GM21447 (cell line): ENCODE data around the gene AFTPH.
"Not testable (repeated sequence)": the region's sequence is repeated elsewhere in the genome, so short reads cannot be mapped to it uniquely, and the experiment has no call there.

ENCODE experiments used
- ATAC-seq: cut with Tn5 transposase; IDR thresholded peaks from one replicate; pipeline ENCODE4 v1.9.1; 2021; ENCODE audit not compliant: unreplicated experiment

Gene AFTPH

DNA sequence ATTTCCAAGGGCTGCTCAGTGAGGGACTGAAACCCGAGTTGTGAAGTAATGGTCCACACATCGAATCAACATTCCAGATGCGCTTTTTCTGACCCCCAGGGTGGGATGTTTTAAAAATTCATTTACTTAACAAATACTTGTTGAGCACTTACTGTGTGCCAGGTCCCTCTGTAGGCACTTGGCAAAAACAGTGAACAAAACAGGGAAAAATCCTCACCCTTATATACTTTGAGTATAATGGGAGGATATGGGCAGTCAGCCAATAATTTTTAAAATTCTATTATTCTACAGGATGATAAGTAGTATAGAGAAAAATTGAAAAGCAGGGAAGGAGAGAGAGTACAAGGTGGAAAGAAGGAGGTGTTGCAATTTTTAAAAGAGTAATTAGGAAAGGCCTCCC is 31.3 kb upstream of the AFTPH start:
- no peak for ATAC-seq

DNA sequence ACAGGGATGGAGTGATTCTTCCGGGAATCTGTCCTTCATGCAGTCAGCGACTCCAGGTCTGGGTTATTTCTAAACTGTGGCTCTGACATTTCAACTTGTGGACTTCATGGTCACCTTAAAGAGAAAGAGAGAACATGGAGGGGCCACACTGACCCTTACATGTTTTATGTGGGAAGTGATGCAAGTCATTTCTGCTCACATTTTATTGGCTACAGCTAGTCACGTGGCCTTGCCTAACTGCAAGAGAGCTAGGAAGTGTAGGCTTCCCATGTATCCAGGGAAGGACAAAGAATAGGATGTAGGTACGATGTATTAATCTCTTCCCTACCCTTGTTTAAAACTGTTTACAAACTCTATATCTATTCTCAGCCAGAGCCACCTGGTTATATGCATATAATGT is 30.3 kb upstream of the AFTPH start:
- ATAC-seq, result no peak

DNA sequence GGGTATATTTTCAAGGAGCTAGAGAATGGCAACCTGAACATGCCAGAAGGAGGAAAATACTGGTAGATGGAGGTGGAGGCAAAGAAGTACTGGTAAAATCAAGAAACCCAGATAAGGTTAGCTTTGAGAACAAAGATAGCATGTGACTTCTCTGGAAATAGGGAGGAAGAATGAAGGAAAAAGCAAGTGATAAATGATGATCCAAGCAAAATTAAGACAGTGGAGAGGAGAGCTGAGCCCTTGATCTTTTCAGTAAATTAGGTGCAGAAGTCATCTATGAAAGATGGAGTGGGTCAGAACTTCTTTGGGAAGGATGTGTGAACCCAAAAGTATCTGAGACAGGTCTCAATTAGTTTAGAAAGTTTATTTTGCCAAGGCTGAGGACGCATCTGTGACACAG is 25.7 kb upstream of the AFTPH start:
- ATAC-seq, result no peak

- no peak for ATAC-seq
These were observed 23.6 kb upstream of the AFTPH start for GRCh38 chr2:64500549-64500948.

- no peak for ATAC-seq
These were observed 22.2 kb upstream of the AFTPH start for GRCh38 chr2:64501946-64502345.

DNA sequence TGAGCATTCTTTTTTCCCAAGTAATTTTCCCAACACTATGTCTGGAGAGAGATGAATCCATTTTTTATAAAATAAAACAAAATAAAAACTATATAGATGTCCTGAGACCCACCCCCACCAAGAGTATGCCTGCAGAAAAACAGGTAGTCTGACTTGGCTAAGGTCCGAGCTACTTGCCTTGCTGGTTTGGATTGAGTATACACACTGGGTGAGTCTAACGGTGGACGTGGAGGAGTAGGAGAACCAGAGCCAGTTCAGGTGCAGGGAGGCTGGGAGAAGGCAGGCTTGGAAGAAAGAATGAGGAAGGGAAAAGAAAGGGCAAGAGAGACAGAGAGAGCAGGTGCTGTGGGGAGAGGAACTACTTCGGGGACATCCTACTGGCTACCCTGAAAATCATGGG is 21.3 kb upstream of the AFTPH start:
- no peak for ATAC-seq

- ATAC-seq, result no peak
These were observed 19.1 kb upstream of the AFTPH start for GRCh38 chr2:64504774-64505720.

- no peak for ATAC-seq
These were observed 17.4 kb upstream of the AFTPH start for GRCh38 chr2:64506686-64507085.

DNA sequence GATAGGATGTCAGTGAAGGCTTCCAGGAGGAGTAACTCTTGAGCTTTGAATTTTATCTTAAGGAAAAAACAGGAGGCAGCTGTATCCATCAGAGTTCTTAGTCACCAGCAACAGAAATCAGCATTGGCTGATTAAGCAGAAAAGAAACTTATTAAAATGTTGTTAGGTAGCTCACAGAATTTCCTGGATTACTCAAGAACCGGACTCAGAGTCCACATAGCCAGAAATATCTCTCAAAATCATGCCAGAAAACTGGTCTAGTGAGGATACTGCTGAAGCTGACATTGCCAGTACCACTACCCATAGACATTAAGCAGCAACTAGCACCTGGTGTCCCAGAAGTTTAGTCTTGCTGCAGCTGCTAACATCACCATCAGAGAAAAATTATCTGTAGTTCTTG is 10.1 kb upstream of the AFTPH start:
- no peak for ATAC-seq

GRCh38 chr2:64515086-64515485 is 9.0 kb upstream of the AFTPH start:
- no peak for ATAC-seq

- no peak for ATAC-seq
These were observed 7.2 kb upstream of the AFTPH start for GRCh38 chr2:64516651-64517510.

DNA sequence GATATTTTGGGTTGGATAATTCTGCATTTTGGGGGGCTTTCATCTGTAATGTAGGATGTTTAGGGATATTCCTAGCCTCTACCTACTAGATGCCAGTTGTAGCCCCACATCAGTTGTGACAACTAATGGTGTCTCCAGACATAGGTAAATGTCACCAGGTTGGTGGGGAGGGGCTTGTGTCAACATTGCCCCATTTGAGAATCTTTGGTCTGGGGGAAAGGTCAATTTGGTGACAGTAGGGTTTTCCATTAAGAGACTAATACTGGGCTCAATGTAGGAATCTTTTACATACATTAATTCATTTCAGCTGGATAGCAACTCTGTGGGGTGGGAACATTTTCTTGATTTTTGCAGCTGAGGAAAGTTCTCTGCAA is 6.6 kb upstream of the AFTPH start:
- no peak for ATAC-seq

GRCh38 chr2:64522843-64523428 is 1.2 kb upstream of the AFTPH start:
- ATAC-seq, result no peak

DNA sequence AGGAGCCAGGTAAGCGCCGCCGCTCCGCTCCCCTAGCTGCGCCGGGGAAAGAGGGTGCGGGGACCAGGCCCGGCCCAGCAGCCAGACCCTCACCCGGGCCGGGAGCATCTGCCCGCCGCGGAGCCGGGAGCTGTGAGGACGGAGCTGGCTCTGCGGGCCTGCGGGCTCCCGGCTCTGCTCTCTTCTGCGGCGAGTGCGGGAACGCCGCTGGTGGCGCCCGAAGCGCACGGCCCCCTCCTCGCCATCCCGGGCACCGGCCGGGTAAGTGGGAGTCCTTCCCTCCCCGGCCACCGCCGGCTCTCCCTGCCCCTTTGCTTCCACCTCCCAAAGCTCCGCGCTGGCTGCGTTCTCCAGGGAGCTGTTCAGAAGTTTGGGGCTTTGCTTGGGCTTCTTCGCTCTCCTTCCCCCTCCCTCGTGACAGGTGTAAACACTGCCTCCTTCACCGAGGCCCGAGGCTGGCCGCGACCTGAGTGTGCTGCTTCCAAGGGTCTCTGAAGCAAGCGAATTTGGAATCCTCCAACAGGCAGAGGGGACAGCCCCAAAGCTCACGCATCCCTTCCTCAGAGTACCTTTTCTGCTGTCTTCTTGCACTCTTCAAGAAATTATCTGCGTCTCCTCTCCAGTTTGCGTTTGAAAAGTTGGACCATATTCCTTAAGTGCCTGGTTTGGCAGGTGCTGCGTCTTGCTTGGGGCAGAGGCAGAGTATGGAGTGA is 632 bp downstream of the AFTPH start:
- ATAC-seq, result peak; percentile 15

DNA sequence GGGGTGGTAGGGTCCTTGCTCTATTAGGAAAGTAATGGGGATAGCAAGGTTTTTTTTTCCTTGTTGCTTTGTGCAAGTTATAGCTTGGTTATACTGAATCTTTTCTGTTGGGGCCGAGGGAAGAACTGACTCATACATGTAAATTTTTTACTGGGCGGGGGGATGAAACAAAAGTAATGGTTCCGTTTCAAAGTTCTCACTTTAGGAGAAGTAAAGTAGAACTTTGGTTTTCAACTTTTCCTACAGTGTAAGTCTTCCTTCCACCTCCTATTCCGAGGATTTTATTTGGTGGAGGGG is 1.1 kb downstream of the AFTPH start:
- peak; percentile 34 for ATAC-seq

DNA sequence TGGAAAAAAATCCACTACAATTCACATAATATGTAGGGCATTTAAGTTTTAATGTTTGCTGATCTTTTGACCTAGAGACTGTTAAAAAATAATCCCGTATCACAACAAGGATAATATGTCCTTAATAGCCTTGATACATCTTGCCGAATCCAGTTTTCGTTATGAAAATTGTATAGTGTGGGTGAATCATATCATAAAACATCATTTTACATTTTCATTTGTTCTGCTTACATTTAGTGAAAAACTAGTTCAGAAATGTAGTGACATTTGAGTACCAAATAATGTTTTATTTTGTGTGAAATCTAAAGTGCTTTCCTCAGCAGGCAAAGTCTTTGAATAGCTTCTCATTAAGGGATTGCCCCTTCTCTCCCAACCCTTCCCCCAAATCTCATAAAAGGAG is 1.9 kb downstream of the AFTPH start:
- ATAC-seq, result no peak

DNA sequence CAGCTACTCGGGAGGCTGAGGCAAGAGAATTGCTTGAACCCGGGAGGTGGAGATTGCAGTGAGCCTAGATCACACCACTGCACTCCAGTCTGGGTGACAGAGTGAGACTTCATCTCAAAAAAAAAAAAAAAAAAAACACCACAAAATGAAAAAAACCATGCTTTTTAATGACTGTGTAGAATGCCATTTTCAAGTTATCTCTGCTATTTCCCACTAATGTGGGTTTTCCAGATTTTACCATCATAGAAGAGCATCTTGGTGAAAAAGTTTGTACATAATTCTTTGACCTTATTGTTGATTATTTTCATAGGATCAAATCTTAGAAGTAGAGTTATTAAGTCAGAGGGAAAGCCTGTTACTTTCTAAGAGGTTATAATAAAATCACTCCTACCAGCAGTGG is 6.8 kb downstream of the AFTPH start:
- not testable (repeated sequence) for ATAC-seq

- no peak for ATAC-seq
These were observed 7.9 kb downstream of the AFTPH start for GRCh38 chr2:64532030-64532429.

DNA sequence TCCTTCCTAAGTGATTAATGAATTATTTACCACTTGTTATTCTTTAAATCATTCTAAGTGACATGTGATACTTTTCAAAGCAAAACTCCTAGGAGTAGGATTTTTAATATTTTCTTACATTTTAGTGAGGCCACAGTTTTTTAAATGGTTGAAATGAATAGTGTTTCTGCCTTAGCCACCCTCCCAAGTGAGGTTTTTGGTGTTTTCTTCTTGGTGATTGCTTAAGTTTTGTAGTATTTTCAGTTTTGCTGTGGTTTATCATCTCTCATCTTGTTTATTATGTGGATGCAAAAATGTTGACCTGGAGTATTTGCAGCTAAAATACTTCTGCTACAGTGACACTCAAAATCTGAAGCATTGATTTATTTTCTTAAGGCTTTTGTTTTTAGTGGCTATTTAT is 9.8 kb downstream of the AFTPH start:
- ATAC-seq, result no peak

GRCh38 chr2:64534363-64534762 is 10.2 kb downstream of the AFTPH start:
- peak; percentile 45 for ATAC-seq

GRCh38 chr2:64535024-64535423 is 10.9 kb downstream of the AFTPH start:
- ATAC-seq, result no peak
